DMS53 treated with DMSO at 0.1 percent for 48 hours (cell line): ENCODE results near the gene MYO18A.
"Not testable (repeated sequence)": the region's sequence is repeated elsewhere in the genome, so short reads cannot be mapped to it uniquely, and the experiment has no call there.

Experiments
- DNase-seq: peaks from one replicate; lab custom pipeline; 2025; ENCODE audit not compliant: unreplicated experiment; lab: John Stamatoyannopoulos, UW

MYO18A gene

DNA sequence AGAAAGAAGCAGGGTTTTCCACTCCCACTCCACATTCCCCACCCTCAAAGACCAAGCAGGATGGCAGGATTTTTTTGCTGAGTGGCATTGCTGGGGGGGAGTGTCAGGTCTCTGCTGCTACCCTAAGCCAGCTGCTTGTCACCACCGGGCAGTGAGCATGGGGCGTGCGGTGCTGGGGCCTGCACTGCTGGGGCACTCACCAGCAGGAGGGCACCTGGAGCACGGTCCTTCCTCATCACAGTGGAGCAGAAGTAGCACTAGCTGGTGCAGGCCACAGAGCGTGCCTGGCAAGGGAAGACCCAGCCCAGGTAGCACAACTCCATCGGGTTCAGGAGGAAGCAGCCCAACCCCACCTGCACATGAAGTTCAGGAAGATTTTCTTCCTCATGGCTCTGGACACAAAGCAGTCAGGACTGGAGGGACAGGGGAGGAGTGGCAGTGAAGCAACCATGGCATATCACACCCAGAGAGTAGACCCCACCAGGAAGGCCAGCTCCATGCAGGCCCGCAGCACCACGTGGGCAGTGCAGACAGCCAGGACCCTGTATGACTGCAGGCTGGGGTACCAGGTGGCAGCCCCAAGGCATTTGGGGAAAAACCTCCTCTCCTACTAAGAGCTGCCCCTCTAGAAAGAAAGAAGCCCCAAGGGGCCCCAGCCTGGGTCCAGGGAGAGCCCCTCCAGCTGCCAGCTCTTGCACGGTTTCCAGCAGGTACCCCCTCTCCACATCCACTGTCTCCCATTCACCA, 16.7 kb upstream of the MYO18A start:
- DNase-seq = no peak

DNA sequence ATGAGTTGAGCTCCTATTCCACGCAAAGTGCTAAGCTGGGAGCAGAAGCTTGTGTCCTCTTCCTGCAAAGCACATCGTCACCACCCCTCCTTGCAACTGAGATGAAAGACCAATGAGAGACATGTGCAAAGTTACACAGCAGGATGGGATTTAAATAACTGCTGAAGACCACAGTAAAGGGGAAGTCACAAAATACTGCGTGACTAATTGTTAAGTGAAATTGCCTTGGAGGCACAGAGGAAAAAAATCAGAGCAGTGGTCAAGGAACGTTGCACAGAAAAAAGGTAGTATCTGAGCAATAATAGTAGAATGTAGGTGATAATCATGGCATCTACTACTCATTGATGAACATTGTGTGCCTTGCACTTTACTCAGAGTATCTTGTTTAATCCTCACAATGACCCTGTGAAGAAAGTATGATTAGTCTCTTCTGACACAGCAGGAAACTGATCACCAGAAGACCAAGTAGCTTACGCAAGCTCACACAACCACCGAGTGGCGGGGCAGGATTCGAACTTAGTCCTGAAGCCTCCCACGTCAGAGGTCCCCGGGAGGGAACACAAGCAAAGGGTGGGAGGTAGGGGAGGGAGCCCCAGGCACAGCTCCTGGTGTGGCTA, 15.4 kb upstream of the MYO18A start:
- no peak for DNase-seq

DNA sequence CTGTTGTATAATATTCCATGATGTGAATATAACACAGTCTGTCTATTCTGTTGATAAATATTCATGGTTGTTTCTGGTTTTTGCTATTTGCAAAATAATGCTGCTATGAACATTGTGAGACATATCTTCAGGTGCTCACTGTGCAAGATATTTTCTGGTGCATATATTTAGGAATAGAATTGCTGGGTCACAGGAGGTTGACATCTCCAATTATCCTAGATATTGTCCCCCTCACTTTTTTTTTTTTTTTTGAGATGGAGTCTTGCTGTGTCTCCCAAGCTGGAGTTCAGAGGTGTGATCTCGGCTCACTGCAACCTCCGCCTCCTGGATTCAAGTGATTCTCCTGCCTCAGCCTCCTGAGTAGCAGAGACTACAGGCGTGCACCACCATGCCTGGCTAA, 14.5 kb upstream of the MYO18A start:
- no peak for DNase-seq

DNA sequence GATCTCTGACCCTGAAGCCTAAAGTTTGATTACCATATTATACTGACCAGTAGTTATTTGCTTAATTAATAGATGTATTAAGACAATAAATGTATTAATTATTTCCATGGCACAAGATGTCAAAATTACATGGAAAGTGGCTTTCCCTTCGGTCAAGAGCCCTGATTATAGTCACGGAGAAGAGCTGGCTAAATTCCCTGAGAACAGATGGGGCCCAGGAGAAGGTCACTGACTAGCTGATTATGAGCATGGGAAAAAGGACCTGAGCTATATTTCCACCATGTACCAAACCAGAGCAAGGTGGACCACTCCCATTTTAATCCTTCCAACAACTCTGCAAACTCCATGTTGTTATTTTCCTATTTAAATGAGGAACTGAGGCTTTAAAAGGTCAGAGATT, 12.9 kb upstream of the MYO18A start:
- DNase-seq = no peak

DNA sequence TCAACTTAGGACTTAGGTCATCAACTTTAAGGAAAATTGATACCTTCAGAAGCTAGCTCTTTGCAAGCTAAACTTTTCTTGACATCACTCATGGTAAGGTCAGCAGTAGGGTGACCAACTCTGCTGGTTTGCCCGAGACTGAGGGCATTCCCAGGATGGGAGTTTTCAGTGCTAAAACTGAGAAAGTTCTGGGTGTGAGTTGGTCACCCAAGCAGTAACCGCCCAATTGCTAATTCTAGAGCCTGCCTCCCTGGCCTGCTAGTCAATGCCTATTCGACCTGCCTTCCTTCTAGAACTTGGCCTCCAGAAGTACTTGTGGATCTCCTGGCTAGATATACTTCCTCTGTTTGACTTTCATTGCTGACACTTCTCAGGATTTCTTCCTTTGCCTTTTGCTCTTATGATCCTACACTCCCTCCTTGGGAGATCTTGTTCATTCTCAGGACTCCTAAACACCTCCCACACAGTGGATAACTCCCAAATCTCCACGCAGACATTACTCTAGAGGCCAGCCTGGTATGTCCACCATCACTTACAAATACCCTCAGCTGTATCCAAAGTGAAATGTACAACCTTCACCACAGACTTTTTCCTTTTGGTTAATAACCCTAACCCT, 10.5 kb upstream of the MYO18A start:
- DNase-seq = no peak

DNA sequence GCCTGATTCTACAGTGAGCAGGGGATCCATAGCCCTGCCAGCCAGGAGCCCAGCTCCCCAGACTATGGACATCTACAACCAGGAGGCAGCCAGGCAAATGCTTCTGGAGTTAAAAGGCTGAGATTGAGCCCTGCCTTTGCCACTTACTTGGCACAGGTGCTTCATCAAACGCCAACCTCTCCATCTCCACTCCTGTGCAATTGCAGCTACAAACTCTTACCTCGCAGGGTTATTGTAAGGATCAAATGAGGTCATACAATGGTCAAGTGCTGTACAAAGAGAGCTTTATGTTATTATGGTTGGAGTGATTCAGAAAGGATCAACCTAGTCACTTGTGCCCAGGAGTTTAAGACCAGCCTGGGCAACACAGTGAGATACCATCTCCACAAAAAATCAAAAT, 9.8 kb upstream of the MYO18A start:
- DNase-seq = peak; percentile 16

DNA sequence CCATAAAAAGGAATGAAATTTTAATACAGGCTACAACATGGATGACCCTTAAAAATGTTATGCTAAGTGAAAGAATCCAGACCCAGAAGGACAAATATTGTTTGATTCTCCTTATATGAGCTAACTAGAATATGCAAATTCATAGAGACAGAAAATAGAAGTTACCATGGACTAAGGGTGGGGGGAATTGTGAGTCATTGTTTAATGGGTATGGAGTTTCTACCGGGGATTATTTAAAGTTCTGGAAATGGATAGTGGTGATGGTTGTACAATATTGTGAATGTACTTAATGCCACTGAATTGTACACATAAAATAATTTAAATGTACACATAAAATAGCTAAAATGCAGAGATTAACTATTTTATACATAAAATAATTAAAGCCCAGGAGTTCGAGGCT, 9.2 kb upstream of the MYO18A start:
- DNase-seq = no peak

DNA sequence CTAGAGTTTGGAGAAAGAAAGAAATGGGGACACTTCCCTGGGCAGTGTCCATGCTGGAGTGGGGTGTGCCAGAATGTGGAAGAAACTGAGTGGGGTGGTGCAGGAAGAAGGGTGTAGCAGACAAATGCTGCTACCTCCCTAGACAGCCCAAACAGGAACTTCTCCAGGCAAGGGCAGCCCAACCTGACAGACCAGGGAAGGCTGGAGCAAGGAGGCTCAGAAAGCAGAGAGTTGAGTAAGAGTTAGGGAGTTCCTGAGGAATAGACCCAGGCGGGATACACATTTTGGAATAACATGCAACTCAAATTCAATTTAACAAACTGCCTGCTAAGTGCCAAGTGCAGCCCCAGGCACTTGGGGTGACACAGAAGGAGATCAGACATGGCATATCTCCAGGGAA, 1.0 kb upstream of the MYO18A start:
- DNase-seq = no peak

DNA sequence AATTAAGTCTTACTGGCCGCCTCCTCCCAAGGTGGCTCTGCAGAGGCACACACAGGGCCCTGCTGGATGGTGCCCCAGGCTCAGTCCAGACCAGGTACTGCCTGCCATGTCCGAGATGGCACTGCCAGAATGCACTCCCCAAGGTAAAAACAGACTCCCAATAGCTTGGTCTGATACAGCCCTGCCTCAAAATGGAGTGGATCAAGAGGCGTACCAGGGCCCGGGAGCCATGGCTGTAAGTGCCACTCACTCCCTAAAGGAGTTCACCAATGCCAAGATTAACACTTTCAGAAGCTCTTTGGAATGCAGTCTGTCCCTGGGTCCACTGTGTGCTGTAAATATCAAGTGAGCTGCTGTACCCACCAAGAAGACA, 576 bp upstream of the MYO18A start:
- no peak for DNase-seq

DNA sequence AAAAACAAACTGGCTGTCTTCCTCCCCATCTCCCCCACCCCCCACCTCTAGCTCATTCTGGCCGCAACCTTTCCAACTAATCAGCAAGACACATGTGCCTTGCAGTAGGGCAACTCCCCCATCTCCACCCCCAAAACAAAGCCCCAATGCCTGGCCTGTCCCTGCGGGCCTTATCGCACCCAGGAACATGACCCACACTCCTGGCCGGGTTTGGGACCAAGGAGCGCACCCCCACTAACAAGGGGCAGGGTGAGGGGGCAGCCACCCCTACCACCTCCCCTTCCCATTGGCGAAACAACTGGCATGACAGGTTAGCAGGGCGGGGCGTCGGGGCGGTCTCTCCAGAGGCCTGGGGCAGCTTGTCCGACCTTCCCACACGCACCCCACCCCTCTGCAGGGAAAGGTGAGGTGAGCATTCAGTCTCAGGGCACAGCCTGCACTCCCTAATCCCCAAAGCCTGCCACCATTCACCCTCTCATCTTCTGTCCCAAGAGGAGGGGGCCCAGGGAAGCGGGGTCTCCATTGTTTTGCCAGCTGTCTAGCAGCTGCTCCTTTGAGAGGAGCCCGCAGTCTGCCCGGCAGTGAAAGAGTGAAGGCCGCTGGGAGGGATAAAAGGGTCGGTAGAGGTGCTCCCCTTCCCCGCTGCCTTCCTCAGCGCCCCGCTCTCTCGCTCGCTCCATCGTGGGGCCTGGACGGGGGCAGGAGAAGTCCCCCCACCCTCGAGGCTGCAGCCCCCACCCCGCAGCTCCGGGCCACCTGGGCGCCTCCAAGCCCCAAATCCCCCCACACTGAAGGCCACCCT, 765 bp downstream of the MYO18A start:
- peak; percentile 27 for DNase-seq

DNA sequence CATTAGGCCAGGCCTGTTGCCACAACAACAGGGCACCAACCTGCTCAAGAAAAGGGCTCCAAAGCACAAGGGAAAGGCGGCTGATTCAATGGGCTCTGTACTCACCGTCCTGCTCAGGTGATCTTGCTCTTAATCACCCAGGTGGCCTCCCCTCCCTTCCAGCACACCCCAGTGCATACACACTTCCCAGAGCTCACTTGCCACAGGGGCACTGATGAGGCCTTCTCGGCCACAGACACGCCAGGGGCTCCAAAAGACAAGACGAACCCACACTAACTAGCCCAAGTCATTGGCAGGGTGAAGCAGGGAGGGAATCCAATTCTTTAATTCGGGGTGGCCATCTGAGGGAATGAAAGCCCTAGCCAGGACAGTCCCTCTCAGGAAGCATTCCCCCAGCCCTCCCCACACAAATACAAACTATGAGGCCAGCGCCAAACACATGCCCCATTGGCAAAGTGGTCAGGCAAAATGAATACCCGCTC, 1.4 kb downstream of the MYO18A start:
- peak; percentile 9 for DNase-seq

DNA sequence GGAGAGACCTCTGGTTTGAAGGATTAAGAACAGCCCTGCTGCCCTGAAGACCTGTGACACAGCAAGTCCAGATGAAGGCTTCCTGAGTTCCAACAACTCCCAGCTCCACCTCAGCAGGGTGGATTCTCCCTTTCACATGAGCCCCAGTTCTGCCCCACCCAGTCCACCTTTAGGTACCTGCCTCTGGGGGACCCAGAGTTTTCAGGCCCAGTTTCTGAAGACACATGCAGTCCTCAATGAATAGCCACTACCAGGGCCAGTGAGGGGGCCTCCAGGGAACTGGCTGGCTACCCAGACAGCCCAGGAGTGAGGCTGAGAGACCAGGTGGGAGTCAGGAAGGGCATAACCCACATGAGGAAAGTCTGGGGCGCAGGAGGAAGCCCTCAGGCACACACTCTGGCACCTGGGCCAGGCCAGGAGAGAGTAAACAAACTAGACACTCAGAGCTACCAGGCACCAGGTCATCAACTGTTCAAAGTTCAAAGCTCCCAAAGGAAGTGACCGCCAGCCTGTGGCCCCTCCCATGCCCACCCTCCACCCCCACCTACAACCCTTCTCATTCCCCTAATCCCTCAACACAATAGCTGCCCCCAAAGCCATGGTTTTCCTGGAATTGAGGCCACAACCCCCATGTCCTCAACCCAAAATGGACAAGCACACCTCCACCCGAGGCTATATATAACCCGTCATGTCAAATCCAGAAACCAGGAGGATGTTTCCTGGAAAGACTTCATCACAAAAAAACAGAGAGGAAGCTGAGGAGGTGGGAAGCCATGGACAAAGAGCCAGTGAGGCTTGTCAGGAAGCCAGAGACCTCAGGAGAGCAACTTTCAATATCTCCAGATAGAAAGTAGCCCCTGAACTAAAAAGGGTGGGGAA, 2.1 kb downstream of the MYO18A start:
- peak; percentile 41 for DNase-seq

DNA sequence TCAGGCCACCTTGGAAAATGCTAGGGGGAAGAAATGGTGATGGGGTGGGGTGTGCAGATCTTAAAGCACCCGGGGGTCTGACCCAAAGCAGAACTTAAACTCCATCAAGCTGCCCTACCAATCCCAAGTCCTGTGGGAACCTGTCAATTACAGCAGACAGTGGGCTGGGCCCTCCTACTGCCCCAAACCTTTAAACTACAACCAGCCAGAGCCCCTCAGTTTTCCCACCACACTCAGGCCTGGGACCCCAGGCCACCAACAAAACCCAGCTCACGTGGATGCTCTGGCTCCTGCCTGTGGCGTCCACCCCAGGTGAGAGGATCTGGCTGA, 2.7 kb downstream of the MYO18A start:
- no peak for DNase-seq

DNA sequence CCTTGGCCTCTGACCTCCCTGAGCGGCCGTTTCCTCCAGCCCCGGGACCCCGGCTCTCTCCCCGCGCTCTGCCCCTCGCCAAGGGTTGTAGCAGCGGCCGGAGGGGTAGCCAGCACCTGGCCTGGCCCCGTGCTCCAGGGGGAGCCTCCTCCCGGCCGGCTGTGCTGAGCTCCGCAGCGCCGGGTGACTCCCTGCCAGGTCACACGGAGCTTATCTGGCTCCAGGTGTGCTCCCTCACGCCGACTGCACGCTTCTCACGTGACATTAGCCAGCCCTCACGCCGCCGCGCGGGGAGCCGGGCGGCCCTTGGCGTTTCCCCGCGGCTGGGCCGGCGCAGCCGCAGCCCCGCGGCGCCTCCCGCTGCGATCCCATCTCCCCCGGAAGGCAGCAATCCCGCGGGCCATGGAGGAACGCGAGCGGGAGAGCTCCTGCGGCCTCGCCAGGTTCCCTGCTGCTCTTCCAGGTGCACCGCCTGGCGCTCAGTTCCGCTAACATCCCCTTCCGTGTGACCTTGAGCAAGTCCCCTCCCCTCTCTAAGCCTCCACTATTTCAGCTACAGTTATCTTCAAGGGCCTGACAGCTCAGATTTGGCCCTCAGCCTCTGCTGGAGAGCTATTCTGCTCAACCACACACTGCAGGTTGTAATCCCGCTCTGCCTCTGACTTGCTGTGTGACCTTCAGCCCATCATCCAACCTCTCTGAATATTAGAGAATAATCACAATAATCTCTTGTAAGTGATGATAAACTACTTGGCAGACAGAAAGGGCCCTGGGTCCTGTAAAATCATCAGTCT, 3.4 kb downstream of the MYO18A start:
- peak; percentile 42 for DNase-seq

DNA sequence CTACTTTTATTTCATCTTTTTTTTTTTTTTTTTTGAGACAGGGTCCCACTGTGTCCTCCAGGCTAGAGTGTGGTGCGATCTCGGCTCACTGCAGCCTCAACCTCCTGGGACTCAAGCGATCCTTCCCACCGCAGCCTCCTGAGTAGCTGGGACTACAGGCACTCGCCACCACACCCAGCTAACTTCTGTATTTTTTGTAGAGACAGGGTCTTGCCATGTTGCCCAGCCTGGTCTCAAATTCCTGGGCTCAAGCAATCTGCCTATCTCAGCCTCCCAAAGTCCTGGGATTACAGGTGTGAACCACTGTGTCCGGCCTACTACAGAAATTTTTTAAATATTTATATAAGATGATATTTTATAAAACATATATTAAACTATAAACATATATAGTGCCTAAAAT, 4.8 kb downstream of the MYO18A start:
- DNase-seq = no peak

DNA sequence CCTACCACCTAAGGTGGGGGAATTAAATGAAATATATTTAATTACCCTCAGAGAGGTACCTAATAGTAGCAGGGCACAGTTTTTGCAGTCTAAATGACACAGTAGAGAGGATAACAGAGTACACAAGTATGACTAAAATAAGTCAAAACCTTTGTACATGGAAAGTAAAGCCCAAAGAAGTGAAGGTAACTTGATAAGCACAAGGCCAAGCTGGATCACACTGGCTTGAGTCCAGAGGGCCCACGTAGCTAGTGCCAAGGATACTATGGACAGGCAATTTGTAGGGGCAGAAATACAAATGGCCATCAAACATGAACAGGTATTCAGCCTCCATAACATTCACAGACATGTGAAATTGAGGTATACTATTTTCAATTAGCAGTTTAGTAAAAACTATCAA, 7.6 kb downstream of the MYO18A start:
- no peak for DNase-seq

DNA sequence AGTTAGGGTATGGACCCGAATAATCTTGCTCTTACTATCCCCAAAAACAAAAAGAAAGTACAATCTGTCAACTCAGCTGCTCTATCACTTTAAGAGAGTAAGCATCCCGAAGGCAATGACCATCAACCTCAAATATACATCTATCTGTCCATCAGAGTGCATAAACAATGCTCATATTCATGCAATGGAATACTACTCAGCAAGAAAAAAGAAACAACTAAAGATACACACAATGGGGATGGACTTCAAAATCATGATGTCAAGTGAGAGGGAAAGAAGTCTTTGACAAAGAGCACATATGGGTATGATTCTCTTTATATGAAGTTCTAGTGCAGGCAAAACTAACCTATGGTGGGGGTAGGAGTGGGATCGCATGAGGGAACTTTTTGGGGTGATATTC, 9.5 kb downstream of the MYO18A start:
- no peak for DNase-seq

DNA sequence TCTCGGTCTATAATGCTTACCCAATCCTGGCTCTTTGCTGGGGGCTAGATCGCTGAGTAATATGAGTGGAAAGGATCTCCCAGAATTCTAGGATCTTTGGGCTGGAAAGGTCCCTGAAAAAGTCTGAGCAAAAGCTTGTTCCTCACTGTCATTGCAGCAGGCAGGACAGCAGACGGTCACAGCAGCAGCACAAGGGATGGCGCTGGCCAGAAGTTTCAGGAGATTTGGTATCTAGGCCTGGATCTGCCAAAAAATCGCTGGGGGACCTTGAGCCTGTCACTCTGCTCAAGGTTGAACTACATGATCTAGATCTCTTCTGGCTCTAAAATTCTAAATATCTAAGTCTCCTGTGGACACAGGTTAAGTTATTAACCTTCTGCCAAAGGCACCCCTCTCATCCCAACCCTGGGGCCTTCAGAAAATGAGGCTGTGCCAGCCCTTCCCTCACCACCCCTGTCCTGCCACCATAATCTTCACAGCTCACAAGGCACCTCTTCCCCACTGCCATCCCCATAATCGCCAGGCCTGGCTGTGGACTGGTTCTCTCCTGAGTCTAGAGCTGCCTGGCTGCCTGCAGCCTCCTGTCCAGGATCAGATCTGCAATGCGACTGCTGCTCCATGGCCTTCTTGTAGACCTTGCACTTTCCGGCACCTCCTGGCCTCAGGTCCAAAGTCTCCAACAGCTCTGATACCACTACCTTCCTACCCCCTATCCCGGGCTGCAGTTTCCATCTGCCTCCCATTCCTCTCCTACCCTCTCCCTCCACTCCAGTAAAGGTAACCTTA, 10.2 kb downstream of the MYO18A start:
- DNase-seq = no peak

DNA sequence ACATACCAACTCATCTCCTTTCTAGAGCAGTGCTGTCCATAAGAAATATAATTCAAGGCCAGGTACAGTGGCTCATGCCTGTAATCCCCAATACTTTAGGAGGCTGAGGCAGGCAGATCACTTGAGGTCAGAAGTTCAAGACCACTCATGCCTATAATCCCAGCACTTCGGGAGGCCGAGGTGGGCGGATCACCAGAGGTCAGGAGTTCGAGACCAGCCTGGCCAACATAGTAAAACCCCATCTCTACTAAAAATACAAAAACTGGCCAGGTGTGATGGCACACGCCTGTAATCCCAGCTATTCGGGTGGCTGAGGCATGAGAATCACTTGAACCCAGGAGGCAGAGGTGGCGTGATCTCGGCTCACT, 11.5 kb downstream of the MYO18A start:
- not testable (repeated sequence) for DNase-seq
